Liver (tissue), 3 donors: ENCODE measurements around the gene RNGTT.

Source experiments
- CTCF ChIP-seq: fragments of 150-350 bp; IDR thresholded peaks from 2 replicates; pipeline ENCODE4 v1.5.1; 2017; ENCODE audit warnings: improper control_type of control experiment, low read depth, low read length; ENCODE audit not compliant: missing input control
- FOXA2 ChIP-seq: IDR thresholded peaks from 2 replicates; pipeline ENCODE4 v1.6.1; 2016; ENCODE audit warnings: antibody characterized with exemption
- HNF4G ChIP-seq: IDR thresholded peaks from 2 replicates; pipeline ENCODE4 v1.6.1; 2016; ENCODE audit warnings: antibody characterized with exemption
- ZBTB33 ChIP-seq: IDR thresholded peaks from 2 replicates; pipeline ENCODE4 v1.6.1; 2016; ENCODE audit warnings: antibody characterized with exemption
- donor health status: healthy.
- donor health status: healthy.

- TF ChIP-seq CTCF (no peak), HNF4G (no peak), ZBTB33 (no peak), FOXA2 (no peak)
Measured at GRCh38 chr6:88945415-88946008, 17.9 kb downstream of the RNGTT start.
